Activated CD8-positive, alpha-beta memory T cell treated with anti-CD3 and anti-CD28 coated beads for 48 hours (primary cell): ENCODE results near the gene RBAK.
"Not testable (repeated sequence)": the region's sequence is repeated elsewhere in the genome, so short reads cannot be mapped to it uniquely, and the experiment has no call there.

Source experiments
- DNase-seq, 3 experiments: peaks; one replicate each; pipeline ENCODE4 v3.0.0-alpha.2; 2020; ENCODE audit warnings: low read depth in 2 of 3, low spot score in 2 of 3

The RBAK gene

GRCh38 chr7:5045558-5046396, at the start of gene RBAK:
Gene RBAK (plus strand): TSS chr7:5045860. CDS start chr7:5048077, 2,217 bp downstream.
- peak; percentile 65 to 78 (median 78) for DNase-seq

- no peak for DNase-seq
These were observed 48.9 kb upstream of the RBAK start for GRCh38 chr7:4996696-4997222.

GRCh38 chr7:4998244-4998643, 47.4 kb upstream of the RBAK start:
- no peak for DNase-seq

- no peak for DNase-seq
These were observed 46.8 kb upstream of the RBAK start for GRCh38 chr7:4998910-4999309.

- no peak for DNase-seq
These were observed 46.2 kb upstream of the RBAK start for GRCh38 chr7:4999369-4999950.

- no peak for DNase-seq
These were observed 44.7 kb upstream of the RBAK start for GRCh38 chr7:5001003-5001402.

GRCh38 chr7:5001911-5002310, 43.7 kb upstream of the RBAK start:
- DNase-seq = no peak

GRCh38 chr7:5005066-5005465, 40.6 kb upstream of the RBAK start:
- DNase-seq = no peak

GRCh38 chr7:5012985-5013384, 32.7 kb upstream of the RBAK start:
- DNase-seq = no peak

- DNase-seq = not testable (repeated sequence)
These were observed 29.7 kb upstream of the RBAK start for GRCh38 chr7:5015936-5016335.

- not testable (repeated sequence) for DNase-seq
These were observed 28.0 kb upstream of the RBAK start for GRCh38 chr7:5017626-5018025.

- DNase-seq = no peak
These were observed 25.6 kb upstream of the RBAK start for GRCh38 chr7:5020098-5020497.

- DNase-seq = not testable (repeated sequence)
These were observed 24.6 kb upstream of the RBAK start for GRCh38 chr7:5020976-5021550.

- not testable (repeated sequence) for DNase-seq
These were observed 22.0 kb upstream of the RBAK start for GRCh38 chr7:5023626-5024025.

GRCh38 chr7:5027796-5028410, 17.8 kb upstream of the RBAK start:
- not testable (repeated sequence) for DNase-seq

GRCh38 chr7:5033186-5033585, 12.5 kb upstream of the RBAK start:
- DNase-seq = not testable (repeated sequence)

GRCh38 chr7:5035276-5035675, 10.4 kb upstream of the RBAK start:
- no peak for DNase-seq

GRCh38 chr7:5036446-5036845, 9.2 kb upstream of the RBAK start:
- DNase-seq = no peak

- no peak for DNase-seq
These were observed 4.6 kb upstream of the RBAK start for GRCh38 chr7:5041047-5041446.

- no peak for DNase-seq
These were observed 2.0 kb upstream of the RBAK start for GRCh38 chr7:5043661-5044060.

GRCh38 chr7:5046397-5046732, 705 bp downstream of the RBAK start:
- DNase-seq = not testable (repeated sequence)

GRCh38 chr7:5047127-5047526, 1.5 kb downstream of the RBAK start:
- not testable (repeated sequence) for DNase-seq
